K562 (cell line): Measurements from ENCODE around the gene MBD4. TPM values are rescaled to one million over a fixed set of nuclear protein-coding genes. Genes with fewer than 3 reads are reported as not detected.

ENCODE experiments used
- ATAC-seq: fragments of 200-7000 bp; cut with Tn5 transposase; 3 replicates; pipeline ENCODE4 v1.9.1; 2020; ENCODE audit warnings: moderate library complexity
- BruUV-seq: library from RNA; stranded (reverse); fragments of 400-500 nt; replicated peaks from 2 replicates; lab custom pipeline; 2021; lab: Mats Ljungman, UMichigan
- CTCF ChIA-PET: fragments of 300-600 bp; formaldehyde crosslinking; extraction: SDS; loops from one replicate; lab custom pipeline; 2021; ENCODE audit warnings: low intra/inter-chr PET ratio; lab: Yijun Ruan, JAX
- POLR2A ChIA-PET: fragments of 300-600, 350-650 bp; sonication (Branson Sonifier 250); formaldehyde crosslinking; extraction: SDS; loops from one replicate; lab custom pipeline; 2021; ENCODE audit warnings: antibody characterized with exemption, inconsistent platforms; lab: Yijun Ruan, JAX
- DNase-seq, 4 experiments: peaks; one replicate each; pipeline versions ENCODE4 v3.0.0 to v3.0.0-alpha.2; 2011 to 2018; ENCODE audit warnings: low spot score in 3 of 4, mixed read lengths in 3 of 4; ENCODE audit errors: extremely low read depth in 1 of 4
- FAIRE-seq: peaks from 2 replicates; lab custom pipeline; 2011; peaks lifted over from hg19 to GRCh38; lab: Jason Lieb, UNC
- H2AFZ ChIP-seq: 2 replicates; pipeline ENCODE4 v1.6.0; 2011; ENCODE audit warnings: low read depth, low read length, control low read depth, inconsistent platforms
- H3K27ac ChIP-seq: fragments of 200-600 bp; 3 replicates; pipeline ENCODE4 v1.8.0; 2011; ENCODE audit warnings: low read depth, mild to moderate bottlenecking, control low read depth, inconsistent platforms, low read length, moderate library complexity, mixed read lengths; ENCODE audit errors: extremely low read depth
- H3K27me3 ChIP-seq, 2 experiments: fragments of 300-600 bp in 1 of 2; 2 replicates in 1 of 2; 3 replicates in 1 of 2; pipeline versions ENCODE4 v1.6.0 to v1.8.0; 2011; ENCODE audit warnings: inconsistent platforms in 2 of 2, low read length in 2 of 2, mild to moderate bottlenecking in 1 of 2, mixed read lengths in 1 of 2, moderate library complexity in 1 of 2; ENCODE audit not compliant: control insufficient read depth in 2 of 2, insufficient read depth in 2 of 2
- H3K36me3 ChIP-seq: fragments of 300-600 bp; 3 replicates; pipeline ENCODE4 v1.8.0; 2011; ENCODE audit warnings: mild to moderate bottlenecking, low read length, inconsistent platforms; ENCODE audit not compliant: control insufficient read depth, insufficient read depth
- H3K4me1 ChIP-seq, 2 experiments: fragments of 200-600 bp in 1 of 2; replicated peaks in 1 of 2; 2 replicates in 1 of 2; 3 replicates in 1 of 2; pipeline versions ENCODE4 v1.5.1 to v1.8.0; 2011; ENCODE audit warnings: inconsistent platforms in 2 of 2, low read length in 2 of 2, mild to moderate bottlenecking in 1 of 2, mixed read lengths in 1 of 2, moderate library complexity in 1 of 2; ENCODE audit not compliant: control insufficient read depth in 2 of 2, insufficient read depth in 2 of 2
- H3K4me2 ChIP-seq: 2 replicates; pipeline ENCODE4 v1.6.1; 2011; ENCODE audit warnings: low read length, control low read depth, inconsistent platforms, mixed read lengths; ENCODE audit not compliant: insufficient read depth
- H3K4me3 ChIP-seq: fragments of 200-600 bp; sonication (generic), shearing (Covaris generic); 2 replicates; pipeline ENCODE4 v1.5.1; 2016; ENCODE audit warnings: control low read depth, inconsistent platforms
- H3K79me2 ChIP-seq: fragments of 200-600 bp; 3 replicates; pipeline ENCODE4 v1.8.0; 2011; ENCODE audit warnings: low read length, inconsistent platforms; ENCODE audit not compliant: control insufficient read depth, insufficient read depth
- H3K9ac ChIP-seq, 2 experiments: 2 replicates each; pipeline versions ENCODE4 v1.6.0 to v1.6.1; 2011; ENCODE audit warnings: low read depth in 2 of 2, low read length in 2 of 2, control low read depth in 1 of 2, inconsistent platforms in 1 of 2, mild to moderate bottlenecking in 1 of 2, mixed read lengths in 1 of 2; ENCODE audit not compliant: insufficient read depth in 1 of 2
- H3K9me1 ChIP-seq: one replicate; pipeline ENCODE4 v1.6.0; 2011; ENCODE audit warnings: inconsistent platforms, mild to moderate bottlenecking, low read length, moderate library complexity; ENCODE audit not compliant: control insufficient read depth, insufficient read depth
- H3K9me3 ChIP-seq: replicated peaks from 2 replicates; pipeline ENCODE4 v1.5.1; 2011; ENCODE audit warnings: low read depth, low read length, inconsistent platforms; ENCODE audit not compliant: control insufficient read depth, insufficient read depth
- H4K20me1 ChIP-seq: replicated peaks from 2 replicates; pipeline ENCODE4 v1.6.1; 2011; ENCODE audit warnings: low read length, inconsistent platforms, mixed read lengths; ENCODE audit not compliant: control insufficient read depth, insufficient read depth
- NFIC ChIP-seq: fragments of 450-650 bp; IDR thresholded peaks from 2 replicates; pipeline ENCODE4 v1.6.1; 2017; ENCODE audit warnings: mild to moderate bottlenecking, inconsistent platforms
- RERE ChIP-seq: sonication (generic); formaldehyde crosslinking; IDR thresholded peaks from 2 replicates; pipeline ENCODE4 v1.8.0; 2023; ENCODE audit warnings: missing genetic modification reagents, mild to moderate bottlenecking, borderline replicate concordance
- TEAD4 ChIP-seq, 2 experiments: sonication (generic) in 1 of 2; formaldehyde crosslinking in 1 of 2; IDR thresholded peaks; 2 replicates each; pipeline versions ENCODE4 v1.6.1 to v1.8.0; 2012 to 2022; ENCODE audit warnings: borderline replicate concordance in 1 of 2, inconsistent platforms in 1 of 2, low read length in 1 of 2, mild to moderate bottlenecking in 1 of 2, missing genetic modification reagents in 1 of 2
- WGBS: fragments of 100-300 bp; shearing (Covaris generic); methylation state at CpG from one replicate; pipeline ENCODE4 v1.1.6; 2016; ENCODE audit warnings: low coverage, mixed read lengths; ENCODE audit not compliant: insufficient coverage; ENCODE audit errors: missing lambda C conversion rate; 5-methylcytosine and 5-hydroxymethylcytosine counted together
- in situ Hi-C: fragments of 300-500 bp; cut with MboI; formaldehyde crosslinking; loops from 4 replicates; pipeline ENCODE4 v1.15.0; 2018; ENCODE audit warnings: inconsistent platforms, mixed read lengths
- intact Hi-C: fragments of 100-400 bp; cut with micrococcal nuclease; formaldehyde crosslinking; loops from 2 replicates; pipeline ENCODE4 v1.14.2; 2022
- polyA plus RNA-seq, 8 experiments: library from polyadenylated mRNA; depleted of rRNA in 4 of 8; stranded (reverse) in 5 of 8; unstranded in 3 of 8; fragments of >200 nt; fragmentation: Nextera tagmentation in 2 of 8; fragmentation: Illumina TruSeq in 1 of 8; extraction: Ambion mirVana in 2 of 8; extraction: Trizol in 1 of 8; gene quantifications; 2 replicates each; pipeline versions ENCODE4 v1.2.1 to v1.2.3, GENCODE V29; 2011 to 2014; ENCODE audit warnings: inconsistent platforms in 1 of 8, missing spikeins in 1 of 8
- total RNA-seq, 7 experiments: library from RNA; depleted of rRNA in 6 of 7; stranded (reverse); fragments of >200 nt in 6 of 7; fragmentation: Illumina TruSeq in 2 of 7; extraction: Trizol in 2 of 7; gene quantifications; 2 replicates each; pipeline versions ENCODE4 v1.2.1 to v1.2.3, GENCODE V29; 2011 to 2021; ENCODE audit warnings: low replicate concordance in 1 of 7

MBD4 gene
- total and polyA plus RNA-seq, 9 of the 15 experiments (the other 6 are each of a cell fraction or from before 2014, with no cell fraction given), result 13.3 to 63.9 (median 39.0) TPM

- no peak for TF ChIP-seq RERE (CRISPR knock-in tag)
- no peak for TF ChIP-seq NFIC
- TF ChIP-seq TEAD4 (IDR thresholded peaks at IDR 0.05; ENCODE audit: low read length), result no peak
- TF ChIP-seq TEAD4 (CRISPR knock-in tag; IDR thresholded peaks at IDR 0.05; ENCODE audit: borderline replicate concordance), result no peak
- in situ Hi-C loops (loop anchor here (5.0 kb wide), 2 partner anchors 348 to 617 kb away; no protein-coding TSS in a partner anchor), intact Hi-C loops (loop anchor here (5.0 kb wide), 1 partner anchor 42 kb away; the partner anchor contains the start of gene IFT122)
- Histone ChIP-seq H3K27me3 (no peaks in the 10 kb centered on the region), H3K36me3 (peaks cover 16% of the 10 kb centered on the region; the same call in 2 of the 3 replicates), H3K79me2 (no peaks in the 10 kb centered on the region), H3K27ac (no peak overlapping the region), H2AFZ (no peak overlapping the region), H3K9me3 (no peaks in the 10 kb centered on the region), H3K9me1 (no peaks in the 10 kb centered on the region), H3K4me3 (no peak overlapping the region), H4K20me1 (no peaks in the 10 kb centered on the region), H3K4me2 (no peak overlapping the region), H3K4me1 (peaks cover 14 to 21% of the 10 kb centered on the region in 2 experiments; a peak in 4 of 5 replicates), H3K9ac (peak overlapping the region in 1 of 2 experiments; percentile 35; a peak in 1 of 4 replicates)
- FAIRE-seq (no peak), DNase-seq (no peak), ATAC-seq (no peak)
- ChIA-PET POLR2A (interaction anchor here (0.6 kb wide), 1 partner anchor 147 kb away, joined by 3 read pairs; no protein-coding TSS in a partner anchor), CTCF (no interaction called here)
- WGBS, result 76% methylated on average over 5 of the region's 8 CpGs
- no TSS peak for BruUV-seq
These were observed 44.1 kb upstream of the MBD4 start for GRCh38 chr3:129483870-129484269.
